OCI-LY3 (cell line): ENCODE measurements around the gene PRRT4.

ENCODE experiments used
- H2AFZ ChIP-seq: fragments of 200-600, 300-600 bp; shearing (Covaris generic); 2 replicates; pipeline ENCODE4 v1.6.0; 2014; ENCODE audit warnings: antibody characterized with exemption, low read depth, low read length
- H3K27ac ChIP-seq: fragments of 200-600, 300-600 bp; sonication (generic); 2 replicates; pipeline ENCODE4 v1.5.1; 2014; ENCODE audit warnings: mild to moderate bottlenecking, low read length, moderate library complexity, mixed read lengths
- H3K27me3 ChIP-seq: fragments of 200-600, 300-600 bp; sonication (generic); 2 replicates; pipeline ENCODE4 v1.6.1; 2014; ENCODE audit warnings: low read depth, low read length, mixed read lengths
- H3K36me3 ChIP-seq: fragments of 200-600, 300-600 bp; sonication (generic); replicated peaks from 2 replicates; pipeline ENCODE3; 2014; ENCODE audit warnings: low read depth, low read length, mixed read lengths
- H3K4me1 ChIP-seq: fragments of 300-600, 200-600 bp; sonication (generic); 2 replicates; pipeline ENCODE4 v1.6.1; 2014; ENCODE audit warnings: low read length, mixed read lengths
- H3K4me2 ChIP-seq: fragments of 200-600, 300-600 bp; sonication (generic); 2 replicates; pipeline ENCODE4 v1.6.1; 2014; ENCODE audit warnings: low read length, mixed read lengths
- H3K4me3 ChIP-seq: fragments of 300-600, 200-600 bp; sonication (generic); 2 replicates; pipeline ENCODE4 v1.5.1; 2014; ENCODE audit warnings: antibody characterized with exemption, mild to moderate bottlenecking, low read length, moderate library complexity
- H3K79me2 ChIP-seq: fragments of 300-600, 200-600 bp; shearing (Covaris generic); 2 replicates; pipeline ENCODE4 v1.6.1; 2014; ENCODE audit warnings: mild to moderate bottlenecking, low read length, mixed read lengths
- H3K9ac ChIP-seq: fragments of 300-600, 200-600 bp; shearing (Covaris generic); 2 replicates; pipeline ENCODE4 v1.6.0; 2014; ENCODE audit warnings: mild to moderate bottlenecking, low read length, moderate library complexity
- H3K9me3 ChIP-seq: fragments of 200-600, 300-600 bp; shearing (Covaris generic); 2 replicates; pipeline ENCODE4 v1.6.1; 2014; ENCODE audit warnings: low read length, mixed read lengths; ENCODE audit not compliant: insufficient read depth
- H4K20me1 ChIP-seq: fragments of 200-600, 300-600 bp; sonication (generic); 2 replicates; pipeline ENCODE4 v1.6.1; 2016; ENCODE audit warnings: low read length, mixed read lengths; ENCODE audit not compliant: insufficient read depth
- CTCF ChIP-seq: fragments of 200-600, 300-600 bp; sonication (generic); IDR thresholded peaks from 2 replicates; pipeline ENCODE4 v1.5.1; 2014; ENCODE audit warnings: antibody characterized with exemption, low read length, low read depth
- EZH2phosphoT487 ChIP-seq: fragments of 200-600 bp; shearing (Covaris generic); IDR thresholded peaks from 2 replicates; pipeline ENCODE4 v1.6.1; 2018; ENCODE audit warnings: antibody characterized with exemption, mixed run types, low read depth

Gene PRRT4

GRCh38 chr7:128361411-128362379, at the start of gene PRRT4:
TSS of gene PRRT4 (minus strand) at chr7:128361690.
- Histone ChIP-seq H3K9ac (peak within 1 kb of the TSS; percentile 55), H3K4me1 (peaks cover 5% of the 10 kb centered on the region), H3K4me2 (peak within 1 kb of the TSS; percentile 96), H3K9me3 (no peaks in the 10 kb centered on the region), H2AFZ (peak within 1 kb of the TSS; percentile 97), H3K27me3 (peaks cover 48% of the 10 kb centered on the region), H3K4me3 (peak within 1 kb of the TSS; percentile 87), H3K79me2 (no peaks in the 10 kb centered on the region), H4K20me1 (no peaks in the 10 kb centered on the region), H3K36me3 (no peaks in the 10 kb centered on the region), H3K27ac (no peak within 1 kb of the TSS)
- TF ChIP-seq EZH2phosphoT487, result no peak
- TF ChIP-seq CTCF, result no peak

GRCh38 chr7:128410451-128410753, 48.9 kb upstream of the PRRT4 start:
- Histone ChIP-seq H3K27me3 (peaks cover 9% of the 10 kb centered on the region; the same call in 1 of the 2 replicates), H3K79me2 (peaks cover 2% of the 10 kb centered on the region)

GRCh38 chr7:128409596-128410450, 48.3 kb upstream of the PRRT4 start, which contains the start of gene IMPDH1:
TSS of gene IMPDH1 (minus strand) at chr7:128409982. CDS start at chr7:128409901, 81 bp downstream.
- Histone ChIP-seq H2AFZ (peak within 1 kb of the TSS; percentile 95), H3K79me2 (peaks cover 8% of the 10 kb centered on the region), H3K4me2 (peak within 1 kb of the TSS; percentile 99), H3K9me3 (no peaks in the 10 kb centered on the region), H4K20me1 (no peaks in the 10 kb centered on the region), H3K9ac (peak within 1 kb of the TSS; percentile 63), H3K27ac (no peak within 1 kb of the TSS), H3K27me3 (peaks cover 9% of the 10 kb centered on the region; the same call in 1 of the 2 replicates), H3K4me3 (peak within 1 kb of the TSS; percentile 95), H3K4me1 (peaks cover 32% of the 10 kb centered on the region), H3K36me3 (no peaks in the 10 kb centered on the region)
- TF ChIP-seq CTCF (no peak), EZH2phosphoT487 (no peak)

More at GRCh38 chr7:128410451-128410753, 48.9 kb upstream of the PRRT4 start:
- H3K9ac ChIP-seq, result peak overlapping the region; percentile 62
- peaks cover 32% of the 10 kb centered on the region for H3K4me1 ChIP-seq
- H4K20me1 ChIP-seq, result no peaks in the 10 kb centered on the region
- H3K4me3 ChIP-seq, result peak overlapping the region; percentile 95
- H3K4me2 ChIP-seq, result peak overlapping the region; percentile 99
- H3K9me3 ChIP-seq, result no peaks in the 10 kb centered on the region
- H2AFZ ChIP-seq, result peak overlapping the region; percentile 95
- no peaks in the 10 kb centered on the region for H3K36me3 ChIP-seq
- H3K27ac ChIP-seq, result no peak overlapping the region
- TF ChIP-seq CTCF, result no peak
- no peak for TF ChIP-seq EZH2phosphoT487
